ACC112 (cell line): ENCODE results near the gene RTN4RL1.
A peak's percentile ranks its signal among the peaks of the same experiment; 100 is the strongest.
"Not testable (repeated sequence)": the region's sequence is repeated elsewhere in the genome, so short reads cannot be mapped to it uniquely, and the experiment has no call there.

Experiments
- H2AFZ ChIP-seq: fragments of 200-600 bp; sonication (generic); one replicate; pipeline ENCODE4 v1.6.0; 2017; ENCODE audit warnings: antibody characterized with exemption, low read length; ENCODE audit not compliant: unreplicated experiment
- H3K27ac ChIP-seq: fragments of 200-600 bp; sonication (generic); 2 replicates; pipeline ENCODE4 v1.5.1; 2014; ENCODE audit warnings: low read depth, mild to moderate bottlenecking, antibody characterized with exemption, low read length, moderate library complexity
- H3K27me3 ChIP-seq: fragments of 200-600 bp; sonication (generic); 2 replicates; pipeline ENCODE4 v1.6.1; 2014; ENCODE audit warnings: mild to moderate bottlenecking, antibody characterized with exemption, low read length, moderate library complexity, mixed read lengths; ENCODE audit not compliant: insufficient read depth
- H3K36me3 ChIP-seq: fragments of 200-600 bp; sonication (generic); 2 replicates; pipeline ENCODE4 v1.6.1; 2016; ENCODE audit warnings: mild to moderate bottlenecking, antibody characterized with exemption, low read length, moderate library complexity, mixed read lengths; ENCODE audit not compliant: insufficient read depth
- H3K4me1 ChIP-seq: fragments of 200-600 bp; sonication (generic); one replicate; pipeline ENCODE4 v1.6.1; 2016; ENCODE audit warnings: low read length, mixed read lengths; ENCODE audit not compliant: insufficient read depth, unreplicated experiment, control insufficient read depth
- H3K4me3 ChIP-seq: fragments of 200-600 bp; sonication (generic); 2 replicates; pipeline ENCODE4 v1.5.1; 2014; ENCODE audit warnings: mild to moderate bottlenecking, low read depth, low read length
- H3K79me2 ChIP-seq: fragments of 200-600 bp; sonication (generic); one replicate; pipeline ENCODE4 v1.6.0; 2016; ENCODE audit warnings: low read length; ENCODE audit not compliant: control insufficient read depth, unreplicated experiment, insufficient read depth

The RTN4RL1 gene

GRCh38 chr17:2013220-2013993, 11.7 kb downstream of the RTN4RL1 start:
- not testable (repeated sequence) for H3K27me3 ChIP-seq, H2AFZ ChIP-seq, H3K36me3 ChIP-seq, H3K4me3 ChIP-seq, H3K27ac ChIP-seq, H3K4me1 ChIP-seq, H3K79me2 ChIP-seq

DNA sequence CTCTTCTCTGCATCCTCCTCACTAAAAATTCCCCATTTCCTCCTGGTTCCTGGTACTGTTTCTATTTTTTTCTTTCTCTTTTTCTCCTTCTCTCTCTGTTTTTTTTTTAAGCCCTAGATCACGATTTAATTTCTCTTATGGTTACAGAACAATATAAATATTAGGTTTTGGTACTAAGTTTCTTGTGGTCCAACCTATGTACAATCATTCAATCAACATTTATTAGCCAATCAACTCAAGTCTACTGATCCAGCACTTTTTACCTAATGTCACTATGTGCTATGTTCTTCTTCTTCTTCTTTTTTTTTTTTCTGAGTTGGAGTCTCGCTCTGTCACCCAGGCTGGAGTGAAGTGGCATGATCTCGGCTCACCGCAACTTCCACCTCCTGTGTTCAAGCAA, 12.6 kb downstream of the RTN4RL1 start:
- H3K36me3 ChIP-seq: no peaks in the 10 kb centered on the region
- H3K27me3 ChIP-seq: peaks cover 4% of the 10 kb centered on the region; the same call in 1 of the 2 replicates
- no peak overlapping the region for H3K4me3 ChIP-seq
- no peak overlapping the region for H3K27ac ChIP-seq
- H3K4me1 ChIP-seq: peaks cover 10% of the 10 kb centered on the region
- H2AFZ ChIP-seq: peak overlapping the region; percentile 47
- no peaks in the 10 kb centered on the region for H3K79me2 ChIP-seq

DNA sequence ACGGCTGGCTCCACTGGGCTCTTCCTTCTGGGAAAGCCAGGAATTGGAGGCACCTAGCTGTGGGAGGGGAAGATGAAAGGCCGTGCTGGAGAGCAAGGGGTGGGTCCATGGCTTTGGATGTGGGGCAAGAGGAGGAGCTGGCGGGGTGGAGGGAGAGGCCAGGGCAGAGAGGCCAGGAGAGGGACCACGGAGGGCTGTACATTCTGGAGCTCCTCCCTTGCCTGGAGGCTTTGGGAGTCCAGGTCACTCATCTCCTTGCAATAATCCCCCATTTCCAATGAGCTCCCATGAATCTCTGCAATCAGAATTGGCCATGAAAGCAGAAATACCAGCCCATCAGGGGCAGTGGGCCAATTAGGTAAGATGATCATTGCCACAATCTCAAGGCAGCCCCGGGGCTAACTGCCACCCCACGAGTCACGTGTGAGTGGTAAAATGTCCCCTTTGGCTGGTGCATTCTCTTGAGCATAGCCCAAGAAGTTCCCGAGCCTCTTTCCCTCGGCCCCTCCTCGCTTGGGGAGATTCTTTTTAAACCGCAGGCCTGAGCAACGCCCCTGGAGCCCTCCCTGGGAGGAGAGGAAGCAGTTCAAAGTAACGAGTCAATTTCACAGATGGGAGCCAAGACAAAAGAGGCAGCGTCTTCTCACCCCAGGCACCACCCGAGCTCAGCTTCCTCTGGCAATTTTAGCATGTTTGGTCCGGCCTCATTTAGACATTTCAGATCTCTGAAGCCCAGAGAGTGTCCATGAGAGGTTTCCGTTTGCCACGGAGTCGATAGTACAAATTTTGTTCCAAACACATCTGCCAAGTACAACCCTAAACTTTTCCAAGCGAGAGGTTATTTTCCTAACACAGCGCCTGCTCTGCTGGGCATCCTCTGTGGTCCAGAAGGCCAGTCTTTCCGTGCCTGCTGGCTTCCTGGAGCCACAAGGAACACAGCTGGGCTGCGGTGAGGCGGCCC, 13.4 kb downstream of the RTN4RL1 start:
- Histone ChIP-seq H3K27me3 (no peaks in the 10 kb centered on the region), H2AFZ (peak overlapping the region; percentile 47), H3K27ac (no peak overlapping the region), H3K4me1 (peaks cover 10% of the 10 kb centered on the region), H3K36me3 (no peaks in the 10 kb centered on the region), H3K79me2 (no peaks in the 10 kb centered on the region), H3K4me3 (no peak overlapping the region)

DNA sequence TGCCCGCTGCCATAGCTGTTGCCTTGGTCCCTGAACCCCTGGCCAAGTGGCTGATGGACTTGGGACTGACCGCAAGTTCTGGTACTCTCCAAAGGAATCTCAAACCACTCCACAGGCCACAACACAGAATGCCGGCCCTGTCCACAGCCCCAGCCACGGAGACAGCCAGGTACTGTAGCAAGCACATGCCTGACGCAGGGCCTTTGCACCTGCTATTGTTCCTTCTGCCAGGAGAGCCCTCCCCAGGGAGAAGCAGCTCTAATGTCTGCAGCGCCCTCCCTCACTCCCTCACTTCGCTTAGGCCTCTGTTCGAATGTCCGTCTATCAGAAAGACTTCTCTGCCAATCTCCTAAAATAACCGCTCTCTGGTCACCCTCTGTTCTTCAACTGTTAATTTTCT, 15.4 kb downstream of the RTN4RL1 start:
- Histone ChIP-seq H2AFZ (no peak overlapping the region), H3K79me2 (no peaks in the 10 kb centered on the region), H3K4me1 (peaks cover 10% of the 10 kb centered on the region), H3K4me3 (no peak overlapping the region), H3K27ac (no peak overlapping the region), H3K27me3 (no peaks in the 10 kb centered on the region), H3K36me3 (no peaks in the 10 kb centered on the region)

GRCh38 chr17:2008332-2009126, 16.6 kb downstream of the RTN4RL1 start:
- Histone ChIP-seq H3K79me2 (no peaks in the 10 kb centered on the region), H3K27me3 (no peaks in the 10 kb centered on the region), H3K4me1 (peaks cover 10% of the 10 kb centered on the region), H3K36me3 (no peaks in the 10 kb centered on the region), H2AFZ (no peak overlapping the region), H3K4me3 (no peak overlapping the region), H3K27ac (no peak overlapping the region)

DNA sequence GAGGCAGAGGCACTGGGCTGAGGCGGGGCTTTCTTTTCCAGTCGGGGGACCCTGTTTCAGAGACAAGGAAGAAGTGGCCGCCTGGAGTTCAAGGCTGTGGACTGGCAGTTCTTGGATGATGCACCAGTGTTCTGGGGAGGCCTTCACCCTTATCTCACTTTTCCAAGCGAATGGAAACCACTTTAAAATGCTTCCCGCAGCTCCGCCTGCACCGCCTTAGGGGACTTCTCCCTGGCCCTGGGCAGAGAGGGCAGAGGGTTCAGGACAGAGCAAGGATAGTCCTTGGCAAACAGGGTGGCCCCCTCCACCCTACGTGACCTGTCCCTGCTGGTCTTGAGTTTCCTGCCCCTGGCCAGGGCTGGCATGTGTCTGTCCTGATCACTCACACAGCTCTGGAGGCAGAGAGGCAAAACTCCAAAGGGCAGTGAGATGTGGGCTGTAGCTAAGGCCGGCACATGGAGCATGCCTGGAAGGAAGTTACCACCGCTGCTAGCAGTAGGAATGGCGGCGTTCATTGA, 20.6 kb downstream of the RTN4RL1 start:
- H3K27ac ChIP-seq: no peak overlapping the region
- no peak overlapping the region for H2AFZ ChIP-seq
- H3K4me1 ChIP-seq: no peaks in the 10 kb centered on the region
- no peaks in the 10 kb centered on the region for H3K36me3 ChIP-seq
- no peaks in the 10 kb centered on the region for H3K79me2 ChIP-seq
- no peak overlapping the region for H3K4me3 ChIP-seq
- H3K27me3 ChIP-seq: no peaks in the 10 kb centered on the region

- H3K4me1 ChIP-seq: no peaks in the 10 kb centered on the region
- H3K27ac ChIP-seq: no peak overlapping the region
- peaks cover under 1% of the 10 kb centered on the region; the same call in 1 of the 2 replicates for H3K27me3 ChIP-seq
- no peak overlapping the region for H2AFZ ChIP-seq
- no peak overlapping the region for H3K4me3 ChIP-seq
- H3K79me2 ChIP-seq: no peaks in the 10 kb centered on the region
- no peaks in the 10 kb centered on the region for H3K36me3 ChIP-seq
These were observed 21.6 kb downstream of the RTN4RL1 start for GRCh38 chr17:2003525-2003924.

GRCh38 chr17:2002767-2003329, 22.3 kb downstream of the RTN4RL1 start:
- Histone ChIP-seq H3K4me3 (no peak overlapping the region), H2AFZ (no peak overlapping the region), H3K27ac (no peak overlapping the region), H3K27me3 (peaks cover 7% of the 10 kb centered on the region), H3K79me2 (no peaks in the 10 kb centered on the region), H3K36me3 (no peaks in the 10 kb centered on the region), H3K4me1 (no peaks in the 10 kb centered on the region)

- no peak overlapping the region for H2AFZ ChIP-seq
- no peaks in the 10 kb centered on the region for H3K79me2 ChIP-seq
- peaks cover 22% of the 10 kb centered on the region for H3K27me3 ChIP-seq
- no peaks in the 10 kb centered on the region for H3K4me1 ChIP-seq
- H3K4me3 ChIP-seq: no peak overlapping the region
- H3K27ac ChIP-seq: no peak overlapping the region
- H3K36me3 ChIP-seq: no peaks in the 10 kb centered on the region
These were observed 25.4 kb downstream of the RTN4RL1 start for GRCh38 chr17:1999557-2000251.
